HG03139 (cell line): ENCODE data around the gene ST7L.

Experiments
- ATAC-seq: cut with Tn5 transposase; IDR thresholded peaks from one replicate; pipeline ENCODE4 v1.9.1; 2021; ENCODE audit not compliant: unreplicated experiment

Gene ST7L

GRCh38 chr1:112549590-112549989 lies 69.4 kb downstream of the ST7L start:
- no peak for ATAC-seq

- ATAC-seq, result no peak
Measured at GRCh38 chr1:112548547-112548946, 70.4 kb downstream of the ST7L start.

- no peak for ATAC-seq
Measured at GRCh38 chr1:112546076-112546475, 72.9 kb downstream of the ST7L start.

GRCh38 chr1:112544751-112545150 lies 74.2 kb downstream of the ST7L start:
- ATAC-seq, result no peak

GRCh38 chr1:112544011-112544688 lies 74.8 kb downstream of the ST7L start:
- no peak for ATAC-seq

GRCh38 chr1:112542206-112542973 lies 76.6 kb downstream of the ST7L start:
- ATAC-seq, result no peak

GRCh38 chr1:112541299-112541698 lies 77.6 kb downstream of the ST7L start:
- no peak for ATAC-seq

GRCh38 chr1:112540226-112540794 lies 78.6 kb downstream of the ST7L start:
- no peak for ATAC-seq

- no peak for ATAC-seq
Measured at GRCh38 chr1:112538883-112539282, 80.1 kb downstream of the ST7L start.

GRCh38 chr1:112537456-112537855 lies 81.5 kb downstream of the ST7L start:
- ATAC-seq, result no peak

GRCh38 chr1:112536561-112536960 lies 82.4 kb downstream of the ST7L start:
- no peak for ATAC-seq

GRCh38 chr1:112533029-112533428 lies 85.9 kb downstream of the ST7L start:
- no peak for ATAC-seq

GRCh38 chr1:112532064-112532463 lies 86.9 kb downstream of the ST7L start:
- ATAC-seq, result no peak

GRCh38 chr1:112530832-112531231 lies 88.1 kb downstream of the ST7L start:
- ATAC-seq, result no peak

GRCh38 chr1:112529301-112529700 lies 89.6 kb downstream of the ST7L start:
- no peak for ATAC-seq

GRCh38 chr1:112528076-112528475 lies 90.9 kb downstream of the ST7L start:
- no peak for ATAC-seq

GRCh38 chr1:112527266-112528010 lies 91.5 kb downstream of the ST7L start:
- ATAC-seq, result no peak

GRCh38 chr1:112524986-112525385 lies 94.0 kb downstream of the ST7L start:
- no peak for ATAC-seq

GRCh38 chr1:112524251-112524650 lies 94.7 kb downstream of the ST7L start:
- ATAC-seq, result no peak

GRCh38 chr1:112522621-112523020 lies 96.3 kb downstream of the ST7L start:
- ATAC-seq, result no peak

- no peak for ATAC-seq
Measured at GRCh38 chr1:112520166-112520565, 98.8 kb downstream of the ST7L start.

- no peak for ATAC-seq
Measured at GRCh38 chr1:112518186-112518585, 100.8 kb downstream of the ST7L start.
